Stromal cell of bone marrow (primary cell): ENCODE measurements around the gene PLXNA1.

Experiments
- DNase-seq: peaks from one replicate; pipeline ENCODE4 v3.0.0-alpha.2; 2012; ENCODE audit warnings: low read depth

PLXNA1 gene

DNA sequence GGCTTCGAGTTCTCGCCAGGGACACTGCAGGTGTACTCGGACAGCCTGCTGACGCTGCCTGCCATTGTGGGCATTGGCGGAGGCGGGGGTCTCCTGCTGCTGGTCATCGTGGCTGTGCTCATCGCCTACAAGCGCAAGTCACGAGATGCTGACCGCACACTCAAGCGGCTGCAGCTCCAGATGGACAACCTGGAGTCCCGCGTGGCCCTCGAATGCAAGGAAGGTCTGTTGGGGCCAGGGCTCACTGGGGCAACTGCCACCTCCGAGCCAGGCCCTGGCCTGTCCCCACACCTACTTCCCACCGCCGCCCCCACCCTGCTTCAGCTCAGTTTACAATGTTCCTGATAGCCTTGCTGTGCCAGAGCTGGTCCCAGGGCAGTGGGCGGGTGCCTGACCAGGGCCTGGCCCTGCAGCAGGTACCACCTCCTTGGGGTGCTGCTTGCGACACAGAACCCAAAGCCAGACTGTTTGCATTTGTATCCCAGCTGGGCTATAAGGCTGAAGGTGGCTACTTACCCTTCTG lies 35.5 kb downstream of the PLXNA1 start:
- no peak for DNase-seq

DNA sequence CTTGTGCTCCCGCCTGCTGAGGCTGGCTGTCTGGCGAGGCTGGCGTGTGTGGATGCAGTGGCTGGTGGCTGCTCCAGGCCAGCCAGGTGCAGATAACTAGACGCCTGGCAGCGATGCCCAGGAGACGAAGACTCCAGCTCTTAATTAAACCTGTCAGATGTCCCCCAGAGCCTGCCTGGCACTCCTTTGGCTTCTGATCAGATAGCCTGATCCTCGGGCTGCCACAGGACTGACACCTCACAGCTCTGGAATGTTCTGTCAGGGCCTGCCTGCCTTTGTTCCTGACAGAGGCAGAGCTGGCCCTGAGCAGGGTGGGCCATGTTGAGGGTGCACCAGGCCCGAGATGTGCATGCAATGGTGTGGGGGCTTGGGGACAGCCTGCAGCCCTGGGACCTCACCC lies 36.5 kb downstream of the PLXNA1 start:
- no peak for DNase-seq

DNA sequence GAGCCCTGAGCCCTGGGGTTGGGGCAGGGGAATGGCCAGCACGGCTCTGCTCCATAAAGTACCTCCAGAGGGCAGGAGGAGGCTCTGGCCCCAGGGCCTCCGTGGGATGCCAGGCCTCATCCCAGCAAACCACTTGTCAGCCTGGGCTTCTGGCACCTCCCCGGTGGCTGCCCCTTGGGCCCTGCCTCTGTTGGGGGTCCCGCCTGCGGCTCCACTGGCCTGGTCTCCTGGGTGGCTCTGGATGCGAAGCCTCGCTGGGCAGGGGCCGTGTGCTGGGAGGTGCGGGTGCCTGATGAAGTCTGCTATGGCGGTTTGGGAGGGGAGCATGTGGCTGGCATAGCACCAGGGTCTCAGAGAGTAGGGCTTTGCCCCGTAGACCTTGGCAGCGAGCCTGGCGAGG lies 37.6 kb downstream of the PLXNA1 start:
- DNase-seq: no peak

DNA sequence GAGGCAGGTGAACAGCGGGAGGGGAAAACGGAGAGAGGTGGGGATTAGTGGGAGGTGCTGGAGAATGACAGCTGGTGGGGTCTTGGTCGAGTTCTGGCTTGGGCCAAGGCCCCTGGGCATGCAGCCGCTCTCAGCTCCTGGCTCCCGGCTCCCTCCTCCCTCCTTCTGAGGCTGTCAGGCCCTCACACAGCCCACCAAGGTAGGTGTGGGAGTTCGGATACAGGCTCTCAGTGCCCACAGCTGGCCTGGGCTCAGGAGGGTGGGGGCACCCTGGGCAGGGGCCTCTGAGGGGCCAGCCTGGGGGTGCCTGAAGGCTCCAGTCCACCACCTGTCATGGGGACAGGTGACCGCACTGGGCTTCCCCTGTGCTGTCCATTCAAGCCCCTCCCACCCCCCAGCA lies 39.9 kb downstream of the PLXNA1 start:
- DNase-seq: no peak

DNA sequence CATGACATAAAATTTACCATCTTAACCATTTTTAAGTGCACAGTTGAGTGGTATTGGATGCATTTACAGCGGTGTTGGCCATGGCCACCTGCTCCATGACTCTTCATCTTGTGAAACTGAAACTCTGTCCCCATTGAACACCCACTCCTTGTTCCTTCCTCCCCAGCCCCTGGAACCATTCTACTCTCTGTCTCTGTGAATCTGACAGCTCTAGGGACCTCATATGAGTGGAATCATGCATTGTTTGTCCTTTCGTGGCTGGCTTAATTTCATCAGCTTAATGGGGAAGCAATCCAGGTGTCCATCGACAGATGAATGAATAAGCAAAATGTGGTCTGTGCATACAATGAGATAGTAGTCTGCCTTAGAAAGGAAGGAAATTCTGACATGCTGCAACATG lies 42.5 kb downstream of the PLXNA1 start:
- no peak for DNase-seq

DNA sequence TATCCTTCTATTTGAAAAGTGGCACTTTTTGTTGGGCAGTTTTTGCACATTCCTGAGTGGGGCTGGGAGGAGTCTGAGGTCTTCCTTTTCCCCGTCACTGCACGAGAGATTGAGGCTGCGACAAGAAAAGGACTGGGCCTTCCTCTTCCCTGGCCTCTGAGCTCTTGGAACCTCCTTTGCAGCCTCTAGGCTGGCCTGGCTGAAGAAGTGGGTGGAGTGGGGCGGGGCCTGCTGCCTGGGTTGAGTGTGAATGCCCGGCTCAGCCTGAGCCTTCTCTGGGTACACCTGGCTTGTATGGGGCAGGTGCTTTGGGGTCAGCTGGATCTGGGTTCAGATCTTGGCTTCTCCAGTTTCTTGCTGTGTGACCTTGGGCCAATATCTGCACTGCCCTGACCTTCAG lies 43.1 kb downstream of the PLXNA1 start:
- no peak for DNase-seq

DNA sequence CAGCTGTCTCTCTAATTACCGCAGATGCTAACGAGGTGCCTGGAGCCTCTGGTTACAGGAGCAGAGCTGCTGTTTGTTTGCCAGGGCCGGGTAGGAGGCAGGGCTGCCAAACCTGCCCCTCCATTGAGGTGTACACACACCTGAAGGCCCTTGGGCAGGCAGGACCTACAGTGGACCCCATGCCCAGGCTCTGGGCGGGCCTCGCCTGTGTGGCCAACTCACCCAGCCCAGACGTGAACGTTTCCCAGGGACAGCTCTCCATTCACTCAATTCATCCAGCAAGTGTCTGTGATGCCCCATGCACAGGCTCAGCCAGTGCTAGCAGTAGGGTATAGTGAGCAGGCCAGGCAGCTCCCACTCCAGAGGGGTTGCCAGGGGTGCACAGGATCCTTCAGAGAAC lies 43.7 kb downstream of the PLXNA1 start:
- no peak for DNase-seq

DNA sequence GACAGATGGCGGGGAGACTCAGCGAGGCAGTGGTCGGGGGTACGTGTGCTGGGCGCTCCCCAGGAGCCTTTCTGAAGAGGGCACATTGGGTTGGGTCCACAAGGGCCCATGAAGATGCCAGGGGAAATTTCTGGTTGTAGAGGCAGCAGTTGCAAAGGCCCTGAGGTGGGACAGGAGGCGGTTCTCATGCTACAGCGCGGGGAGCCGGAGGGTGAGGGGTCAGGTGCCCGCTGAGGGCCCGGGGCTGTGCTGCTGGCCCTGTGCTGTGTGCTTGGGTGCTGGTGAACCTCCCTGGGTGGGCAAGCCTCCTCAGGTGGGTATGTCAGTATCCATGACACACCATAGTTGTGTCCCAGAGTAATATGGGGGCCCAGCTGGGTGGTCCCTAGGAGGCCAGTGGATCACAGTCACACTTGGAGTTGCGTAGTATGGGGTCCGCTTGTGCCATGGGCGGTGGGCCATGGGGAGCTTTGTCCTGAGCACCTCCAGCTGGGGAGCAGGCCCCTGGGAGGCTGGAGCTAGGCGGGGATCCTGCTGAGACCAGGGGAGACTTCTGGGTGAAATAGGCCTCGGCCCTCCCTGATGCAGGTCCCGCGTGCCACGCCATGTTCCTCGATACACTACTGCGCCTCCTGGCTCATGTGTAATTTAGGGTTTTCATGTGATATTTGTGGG lies 44.3 kb downstream of the PLXNA1 start:
- no peak for DNase-seq

DNA sequence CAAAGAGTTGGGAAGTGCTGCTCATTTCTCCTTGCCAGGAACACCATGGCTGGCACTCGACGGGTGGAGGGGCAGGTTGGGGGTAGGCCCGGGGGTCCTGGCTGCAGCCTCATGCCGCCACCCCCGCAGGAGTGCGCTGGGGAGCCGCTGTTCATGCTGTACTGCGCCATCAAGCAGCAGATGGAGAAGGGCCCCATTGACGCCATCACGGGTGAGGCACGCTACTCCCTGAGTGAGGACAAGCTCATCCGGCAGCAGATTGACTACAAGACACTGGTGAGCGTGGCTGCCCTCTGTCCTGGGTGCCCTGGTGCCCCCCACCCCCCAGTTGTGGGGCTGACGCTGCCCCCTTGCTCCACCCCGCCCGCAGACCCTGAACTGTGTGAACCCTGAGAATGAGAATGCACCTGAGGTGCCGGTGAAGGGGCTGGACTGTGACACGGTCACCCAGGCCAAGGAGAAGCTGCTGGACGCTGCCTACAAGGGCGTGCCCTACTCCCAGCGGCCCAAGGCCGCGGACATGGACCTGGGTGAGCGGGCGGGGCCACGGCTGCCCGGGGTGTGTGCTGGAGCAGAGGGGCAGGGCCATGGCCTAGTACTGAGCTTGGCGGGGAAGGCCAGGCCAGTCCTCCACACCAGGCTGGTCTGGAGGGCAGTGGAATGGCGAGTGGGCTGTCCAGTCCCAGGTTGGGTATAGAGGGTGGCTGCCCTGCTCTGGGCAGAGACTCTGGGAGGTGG lies 45.1 kb downstream of the PLXNA1 start:
- DNase-seq: no peak

DNA sequence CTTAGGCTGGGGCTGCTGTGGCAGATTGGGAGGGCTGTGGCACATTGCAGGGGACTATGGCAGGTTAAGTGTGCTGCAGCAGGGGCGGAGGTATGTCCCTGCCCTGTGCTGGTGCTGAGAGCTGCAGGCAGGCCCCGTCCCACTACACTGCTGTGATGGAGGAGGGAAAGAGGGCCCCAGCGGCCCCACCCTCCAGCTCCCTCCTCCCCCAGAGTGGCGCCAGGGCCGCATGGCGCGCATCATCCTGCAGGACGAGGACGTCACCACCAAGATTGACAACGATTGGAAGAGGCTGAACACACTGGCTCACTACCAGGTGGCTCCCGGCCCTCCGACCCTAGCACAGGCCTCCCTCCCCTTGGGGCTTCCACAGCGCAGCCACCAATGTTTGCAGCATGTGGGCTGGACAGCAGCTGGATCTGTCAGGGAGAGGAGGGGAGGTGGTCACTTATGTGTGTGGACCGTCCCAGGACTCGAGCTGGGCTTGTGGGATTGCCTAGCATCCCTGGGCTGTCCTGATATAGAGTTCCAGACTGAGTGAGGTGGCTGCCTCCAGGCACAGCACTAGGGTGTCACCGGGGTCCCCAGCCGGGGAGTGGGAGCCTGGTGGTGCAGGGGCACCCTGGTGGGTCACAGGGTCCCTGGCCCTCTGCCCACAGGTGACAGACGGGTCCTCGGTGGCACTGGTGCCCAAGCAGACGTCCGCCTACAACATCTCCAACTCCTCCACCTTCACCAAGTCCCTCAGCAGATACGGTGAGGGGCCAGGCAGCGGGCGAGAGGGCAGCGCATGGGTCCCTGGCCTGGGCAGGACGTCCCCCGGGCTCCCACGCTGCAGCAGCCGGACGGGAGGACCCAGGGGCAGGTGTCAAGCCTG lies 46.1 kb downstream of the PLXNA1 start:
- DNase-seq: no peak

DNA sequence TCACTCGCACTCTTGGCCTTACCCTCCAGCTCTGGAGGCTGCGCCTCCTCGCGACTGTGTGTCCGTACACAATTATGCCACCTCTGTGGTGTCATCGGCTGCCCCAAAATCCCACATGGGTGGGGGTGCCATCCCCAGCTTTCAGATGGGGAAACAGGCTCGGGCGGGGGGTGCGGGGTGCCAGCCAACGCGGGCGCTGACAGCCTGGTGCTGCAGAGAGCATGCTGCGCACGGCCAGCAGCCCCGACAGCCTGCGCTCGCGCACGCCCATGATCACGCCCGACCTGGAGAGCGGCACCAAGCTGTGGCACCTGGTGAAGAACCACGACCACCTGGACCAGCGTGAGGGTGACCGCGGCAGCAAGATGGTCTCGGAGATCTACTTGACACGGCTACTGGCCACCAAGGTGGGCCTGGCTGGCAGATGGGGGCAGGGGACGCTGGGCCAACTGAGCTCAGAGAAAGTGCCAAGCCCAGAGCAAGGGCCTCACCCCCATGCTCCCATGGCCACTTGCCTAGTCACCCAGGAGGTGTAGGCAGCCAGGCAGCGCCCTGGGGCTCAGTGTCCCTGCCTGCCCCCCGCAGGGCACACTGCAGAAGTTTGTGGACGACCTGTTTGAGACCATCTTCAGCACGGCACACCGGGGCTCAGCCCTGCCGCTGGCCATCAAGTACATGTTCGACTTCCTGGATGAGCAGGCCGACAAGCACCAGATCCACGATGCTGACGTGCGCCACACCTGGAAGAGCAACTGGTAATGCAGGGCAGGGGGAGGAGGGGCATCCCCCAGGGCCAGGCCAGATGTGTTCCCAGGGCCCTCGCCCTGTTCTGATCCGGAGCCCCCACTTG lies 47.0 kb downstream of the PLXNA1 start:
- DNase-seq: no peak

DNA sequence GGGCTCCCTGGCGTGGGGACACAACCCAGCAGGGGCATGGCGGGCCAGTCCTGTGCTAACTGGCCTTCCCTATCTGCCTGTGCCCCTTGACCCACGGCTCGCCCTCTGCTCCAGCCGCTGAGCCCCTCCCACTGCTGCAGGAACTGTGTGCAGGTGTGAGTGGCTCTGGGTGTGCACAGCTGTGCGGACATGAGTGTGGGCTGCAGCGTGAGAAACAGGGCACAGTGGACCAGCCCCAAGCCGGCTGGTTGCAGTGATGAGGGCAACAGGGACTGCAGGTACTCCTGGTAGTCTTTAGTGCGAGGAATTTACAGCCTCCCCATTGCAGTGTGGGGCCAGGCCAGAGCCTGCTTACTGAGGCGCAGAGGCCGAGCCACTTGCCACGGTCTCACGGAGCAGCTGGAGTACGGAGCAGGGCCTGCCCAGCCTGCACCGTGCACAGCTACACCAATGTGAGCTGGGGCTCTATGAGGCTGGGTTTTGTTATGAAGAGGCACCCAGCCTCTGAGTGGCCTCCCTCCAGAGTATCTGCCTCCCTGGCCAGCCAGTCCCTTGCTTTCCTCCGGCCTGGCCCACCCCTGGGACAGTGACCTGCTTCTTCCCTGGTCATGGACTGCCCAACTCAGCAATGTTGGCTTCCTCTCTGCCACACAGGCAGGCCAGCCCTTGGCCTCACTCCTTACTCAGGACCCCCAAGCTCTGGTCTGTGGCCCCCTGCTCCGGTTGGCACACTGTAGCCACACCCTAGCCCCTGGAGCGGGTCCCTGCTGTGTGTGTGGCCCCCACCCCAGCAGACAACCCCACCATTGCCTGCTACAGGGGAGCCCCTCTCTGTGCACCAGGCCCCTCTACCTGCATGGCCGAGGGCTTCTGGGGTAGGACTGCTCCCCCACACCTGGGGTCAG lies 47.8 kb downstream of the PLXNA1 start:
- DNase-seq: no peak

DNA sequence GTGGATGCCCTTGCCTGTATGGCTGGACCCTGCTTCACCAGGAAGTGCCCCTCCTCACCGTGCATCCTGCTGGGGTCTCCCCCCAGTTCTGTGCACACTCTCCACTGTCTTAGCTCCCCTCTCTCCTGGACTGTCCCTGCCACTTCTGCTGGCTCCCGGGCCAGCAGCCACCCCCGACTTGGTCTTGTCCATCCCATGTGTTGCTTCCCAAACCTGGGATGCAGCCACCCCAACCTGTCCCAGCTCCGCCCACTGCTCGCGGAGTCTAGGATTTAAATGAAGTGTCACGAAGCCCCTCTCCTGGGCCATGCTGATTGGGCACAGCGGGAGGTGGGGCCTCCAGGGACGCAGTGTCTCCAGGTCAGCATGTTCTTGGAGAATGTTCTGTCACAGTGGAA lies 48.5 kb downstream of the PLXNA1 start:
- DNase-seq: no peak

DNA sequence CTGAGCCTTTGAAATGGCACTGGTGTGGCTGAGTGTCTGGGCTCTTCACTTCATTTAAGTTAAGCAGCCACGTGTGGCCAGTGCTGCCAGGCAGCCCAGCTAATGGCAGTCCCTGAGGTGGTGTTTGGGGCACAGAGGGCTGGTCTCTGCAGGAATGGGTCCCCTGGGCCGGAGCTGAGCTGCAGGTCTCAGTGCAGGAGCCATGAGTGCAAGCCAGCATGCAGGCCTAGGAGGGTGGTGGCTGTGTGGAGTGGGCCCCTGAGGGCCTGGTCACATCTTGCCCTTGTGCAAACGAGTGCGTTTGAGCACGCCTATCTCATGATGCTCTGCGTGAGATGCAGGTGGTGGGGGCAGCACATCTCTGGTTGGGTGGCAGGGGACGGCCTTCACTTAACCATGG lies 48.9 kb downstream of the PLXNA1 start:
- DNase-seq: no peak

DNA sequence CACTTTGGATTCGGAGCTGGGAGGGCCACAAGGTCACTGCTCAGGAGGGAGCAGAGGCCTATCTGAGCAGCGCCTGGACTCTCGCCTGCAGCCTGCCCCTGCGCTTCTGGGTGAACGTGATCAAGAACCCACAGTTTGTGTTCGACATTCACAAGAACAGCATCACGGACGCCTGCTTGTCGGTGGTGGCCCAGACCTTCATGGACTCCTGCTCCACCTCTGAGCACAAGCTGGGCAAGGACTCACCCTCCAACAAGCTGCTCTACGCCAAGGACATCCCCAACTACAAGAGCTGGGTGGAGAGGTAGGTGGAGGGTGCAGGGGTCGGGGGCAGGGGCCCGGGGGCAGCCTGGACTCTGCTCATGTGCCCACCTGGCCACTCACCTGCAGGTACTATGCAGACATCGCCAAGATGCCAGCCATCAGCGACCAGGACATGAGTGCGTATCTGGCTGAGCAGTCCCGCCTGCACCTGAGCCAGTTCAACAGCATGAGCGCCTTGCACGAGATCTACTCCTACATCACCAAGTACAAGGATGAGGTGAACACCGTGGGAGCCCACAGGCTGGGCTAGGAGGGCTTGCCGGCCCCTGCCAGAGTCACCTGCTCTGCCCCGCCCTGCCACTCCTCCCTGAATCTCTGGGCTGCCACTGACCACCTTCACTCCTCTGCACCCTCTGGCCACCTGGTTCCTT lies 49.5 kb downstream of the PLXNA1 start:
- DNase-seq: no peak
